Activated CD4-positive, alpha-beta T cell treated with anti-CD3 and anti-CD28 coated beads, Interleukin-2, amount 50 U/mL, for 16 hours (primary cell): ENCODE measurements around the gene EPHB2.
"Not testable (repeated sequence)": the region's sequence is repeated elsewhere in the genome, so short reads cannot be mapped to it uniquely, and the experiment has no call there.

Experiments
- DNase-seq: peaks from one replicate; pipeline ENCODE4 v3.0.0-alpha.2; 2020

Gene EPHB2

DNA sequence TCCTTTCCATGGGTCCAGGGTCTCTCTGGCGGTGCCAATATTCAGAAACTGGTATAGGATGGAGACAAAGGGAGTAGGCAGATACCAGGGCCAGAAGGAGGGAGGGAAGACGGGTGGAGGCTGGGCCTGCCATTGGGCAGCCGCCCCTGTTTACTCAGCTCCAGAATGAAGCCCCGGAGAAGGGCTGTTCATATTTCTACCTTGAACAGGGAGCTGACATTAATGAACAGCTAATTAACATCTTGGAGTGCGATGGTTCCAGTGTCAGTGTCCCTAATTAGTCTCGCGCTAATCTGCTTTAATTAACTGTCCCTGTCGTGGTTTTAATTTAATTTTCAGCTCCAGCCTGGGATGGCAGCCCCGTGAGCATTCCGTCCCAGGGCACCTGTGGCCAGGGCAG lies 113.8 kb downstream of the EPHB2 start:
- no peak for DNase-seq

GRCh38 chr1:22824975-22825374 lies 114.3 kb downstream of the EPHB2 start:
- no peak for DNase-seq

DNA sequence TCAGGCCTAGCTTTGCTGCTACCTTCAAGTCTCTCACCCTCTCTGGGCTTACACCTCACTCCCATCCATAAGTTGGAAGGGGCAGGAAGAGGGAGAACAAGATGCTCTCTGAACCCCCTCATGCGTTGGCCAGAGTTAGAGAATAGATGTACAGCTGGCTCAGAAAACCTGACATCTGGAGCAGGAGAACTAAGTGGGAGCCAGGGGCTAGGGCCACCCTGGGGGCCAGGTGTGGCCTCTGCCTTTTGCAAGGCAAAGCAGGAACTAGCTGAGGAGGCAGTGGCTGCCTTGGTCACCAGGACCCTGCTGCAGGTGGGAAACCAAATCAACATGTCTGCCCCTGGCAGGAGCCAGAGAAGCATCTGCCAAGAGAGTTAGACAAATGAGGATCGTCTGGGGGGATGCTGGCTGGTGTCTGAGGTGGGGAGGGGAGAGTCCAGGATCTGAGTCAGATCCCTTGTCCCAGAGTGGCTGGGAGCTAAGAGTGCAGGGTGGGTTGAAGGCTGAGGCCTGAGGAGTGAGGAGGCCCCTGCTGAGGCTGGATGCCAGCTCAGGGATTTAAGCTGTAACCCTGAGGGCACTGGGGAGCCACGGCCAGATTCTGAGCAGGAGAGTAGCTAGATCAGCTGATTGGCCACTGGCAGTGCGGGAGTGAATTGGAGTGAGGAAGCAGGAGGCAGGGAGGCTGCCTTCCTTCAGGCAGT lies 115.0 kb downstream of the EPHB2 start:
- DNase-seq: no peak

GRCh38 chr1:22826604-22827580 lies 116.3 kb downstream of the EPHB2 start:
- no peak for DNase-seq

- DNase-seq: no peak
Observed at GRCh38 chr1:22827666-22828483, 117.2 kb downstream of the EPHB2 start.

- DNase-seq: no peak
Observed at GRCh38 chr1:22828484-22829308, 118.1 kb downstream of the EPHB2 start.

DNA sequence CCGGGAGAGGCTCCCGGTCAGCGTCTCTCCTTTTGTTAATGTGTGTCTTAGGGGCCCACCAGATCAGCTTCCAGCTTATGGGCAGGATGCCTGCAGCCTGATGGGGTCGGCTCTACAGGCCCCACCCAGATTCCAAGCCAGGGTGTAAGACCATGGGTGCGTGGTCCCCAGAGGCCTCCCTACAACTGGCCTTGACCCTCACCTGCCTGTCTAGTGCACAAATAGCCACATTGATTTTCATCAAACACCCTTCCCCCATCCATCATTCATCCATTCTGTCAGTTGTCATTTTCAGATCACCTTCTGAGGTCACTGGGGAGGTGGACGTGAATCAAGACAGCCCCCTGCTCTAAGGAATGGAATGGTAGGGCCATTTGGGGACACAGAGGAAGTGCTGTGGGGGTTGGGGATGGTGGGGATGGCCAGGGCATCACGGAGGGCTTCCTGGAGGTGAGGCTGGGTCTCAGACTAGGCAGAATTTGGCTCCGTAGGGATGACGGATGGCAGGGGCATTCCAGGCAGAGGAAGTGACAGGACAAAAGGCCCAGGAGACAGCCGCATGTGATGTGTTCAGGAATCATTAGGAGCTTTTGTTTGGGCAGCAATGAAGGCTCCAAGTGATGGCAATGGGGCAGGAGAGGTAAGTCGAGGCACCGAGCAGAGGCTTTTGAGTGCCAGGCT lies 118.8 kb downstream of the EPHB2 start:
- DNase-seq: no peak

- no peak for DNase-seq
Observed at GRCh38 chr1:22830041-22830566, 119.5 kb downstream of the EPHB2 start.

DNA sequence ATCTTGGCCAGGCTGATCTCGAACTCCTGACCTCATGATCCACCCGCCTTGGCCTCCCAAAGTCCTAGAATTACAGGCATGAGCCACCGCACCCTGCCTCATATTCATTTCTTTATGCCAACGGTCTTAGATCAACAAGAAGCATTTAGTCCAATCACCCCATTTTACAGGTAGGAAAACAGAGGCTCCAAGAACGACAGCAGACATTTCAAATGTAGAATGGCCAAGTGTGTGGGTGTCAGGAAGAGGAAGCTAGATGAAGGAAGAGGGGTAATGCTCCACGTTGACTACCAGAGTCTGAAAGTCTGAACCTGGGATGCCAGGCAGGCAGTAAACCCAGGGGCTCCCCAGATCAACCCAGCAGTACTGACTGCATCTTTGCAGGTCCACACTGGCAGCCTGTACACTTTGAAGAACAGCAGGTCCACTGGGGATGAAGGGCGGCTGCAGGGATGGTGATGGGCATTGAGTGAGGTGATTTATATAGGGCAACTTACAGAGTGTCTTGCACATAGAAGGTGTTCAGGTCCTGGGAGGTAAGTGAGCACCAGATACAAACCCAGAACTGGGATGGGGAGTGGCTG lies 120.2 kb downstream of the EPHB2 start:
- DNase-seq: no peak

GRCh38 chr1:22831729-22832413 lies 121.2 kb downstream of the EPHB2 start:
- DNase-seq: peak; percentile 30

GRCh38 chr1:22832414-22832786 lies 121.8 kb downstream of the EPHB2 start:
- DNase-seq: no peak

GRCh38 chr1:22833699-22834098 lies 123.1 kb downstream of the EPHB2 start:
- no peak for DNase-seq

DNA sequence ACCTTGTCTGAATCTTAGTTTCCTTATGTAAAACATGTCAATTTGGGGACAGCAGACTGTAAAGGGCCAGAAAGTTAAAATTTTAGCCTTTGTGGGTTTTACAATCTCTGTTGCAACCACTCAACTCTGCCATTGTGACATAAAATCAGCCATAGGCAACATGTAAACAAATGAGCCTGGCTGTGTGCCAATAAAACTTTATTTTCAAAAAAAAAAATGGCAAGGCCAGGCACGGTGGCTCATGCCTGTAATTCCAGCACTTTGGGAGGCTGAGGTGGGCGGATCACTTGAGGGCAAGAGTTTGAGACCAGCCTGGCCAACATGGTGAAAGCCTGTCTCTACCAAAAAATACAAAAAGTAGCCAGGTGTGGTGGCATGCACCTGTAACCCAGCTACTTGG lies 123.8 kb downstream of the EPHB2 start:
- not testable (repeated sequence) for DNase-seq

DNA sequence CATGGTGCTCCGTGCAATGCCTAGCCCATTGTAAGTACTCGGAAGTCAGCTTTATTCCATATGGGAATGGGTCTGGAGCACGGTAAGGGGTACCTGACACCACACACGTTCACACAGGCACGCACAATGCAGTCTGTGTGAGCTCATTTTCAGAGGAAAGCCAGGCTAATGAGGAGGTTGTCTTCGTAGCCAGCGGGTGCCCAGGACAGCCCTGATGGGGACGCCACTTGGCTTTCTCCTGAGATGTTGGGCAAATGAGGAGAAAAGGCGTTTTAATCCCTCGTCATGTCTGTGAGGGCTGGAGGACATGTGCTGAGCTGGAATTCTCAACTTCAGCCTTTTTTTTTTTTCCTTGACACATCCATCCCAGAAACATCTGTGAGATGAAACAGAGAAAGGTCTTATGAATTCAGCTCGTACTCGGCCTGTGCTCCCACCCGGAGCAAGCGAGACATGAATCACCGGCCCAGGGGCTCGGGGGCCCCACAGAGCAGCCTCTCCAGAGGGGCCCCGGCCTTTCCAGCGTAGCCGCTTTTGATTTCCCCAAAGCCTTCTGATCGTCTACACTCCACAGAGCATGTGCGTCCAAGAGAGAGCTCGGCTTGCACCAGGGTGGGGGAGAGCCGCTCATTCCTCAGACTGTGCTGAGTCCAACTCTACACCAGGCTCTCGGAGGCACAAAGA lies 125.1 kb downstream of the EPHB2 start:
- no peak for DNase-seq

DNA sequence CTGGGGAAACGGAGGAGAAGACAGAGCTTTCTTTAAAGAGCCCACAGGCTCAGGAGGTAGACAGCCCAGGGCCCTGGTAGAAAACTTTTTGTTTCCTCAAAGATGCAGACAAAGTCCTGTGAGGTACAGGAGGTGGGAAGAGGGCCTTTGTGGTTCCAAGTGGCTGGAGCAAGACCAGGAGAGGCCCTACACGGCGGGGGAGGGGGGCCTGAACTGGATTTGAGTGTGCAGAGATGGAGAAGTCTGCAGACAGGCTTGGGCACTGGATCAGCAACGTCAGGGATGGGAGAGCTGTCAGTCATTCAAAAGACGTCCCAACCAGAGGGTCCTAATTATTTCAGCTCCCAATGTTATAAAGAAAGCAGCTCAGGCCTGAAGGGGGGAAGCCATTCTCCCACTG lies 126.2 kb downstream of the EPHB2 start:
- DNase-seq: no peak

DNA sequence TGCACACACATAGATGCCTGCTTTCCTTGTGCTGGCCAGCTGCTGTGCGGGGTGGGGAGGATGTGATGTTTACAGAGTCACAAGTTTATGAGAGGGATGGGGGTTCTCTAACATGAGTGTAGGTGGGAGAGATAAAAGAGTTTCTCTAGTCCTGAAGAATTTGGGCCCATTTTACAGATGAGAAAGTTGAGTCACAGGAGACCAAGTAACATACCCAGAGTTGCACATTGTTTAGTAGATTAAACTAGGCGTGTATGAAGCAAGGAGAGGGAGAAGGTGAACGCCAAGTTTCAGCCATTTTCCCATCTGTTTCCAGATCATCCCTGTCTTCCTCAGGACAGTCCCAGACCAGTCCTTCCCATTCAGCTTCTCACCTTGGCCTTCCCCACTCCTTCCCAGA lies 126.7 kb downstream of the EPHB2 start:
- DNase-seq: no peak

GRCh38 chr1:22838965-22839364 lies 128.3 kb downstream of the EPHB2 start:
- no peak for DNase-seq

GRCh38 chr1:22839806-22840205 lies 129.2 kb downstream of the EPHB2 start:
- no peak for DNase-seq

DNA sequence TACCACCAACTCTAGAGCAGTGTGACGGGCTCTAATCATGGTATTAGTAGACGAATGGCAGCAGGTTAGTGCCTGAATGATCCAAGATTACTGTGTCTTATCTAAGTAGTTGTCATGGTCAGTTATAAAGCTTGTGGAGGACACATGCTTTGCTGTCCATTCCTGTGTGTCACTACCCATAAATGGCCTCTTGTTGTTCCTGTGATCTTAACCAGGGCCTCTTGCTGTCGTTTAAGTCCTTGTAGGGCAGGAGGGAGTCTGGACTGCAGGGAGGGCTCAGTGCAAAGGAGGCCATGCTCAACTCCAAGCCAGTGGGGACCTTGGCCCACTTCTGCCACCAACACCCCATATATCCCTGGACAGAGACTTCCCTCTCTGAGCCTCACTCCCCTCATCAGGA lies 130.5 kb downstream of the EPHB2 start:
- no peak for DNase-seq

GRCh38 chr1:22841860-22842281 lies 131.2 kb downstream of the EPHB2 start:
- no peak for DNase-seq
